MM.1S (cell line): Measurements from ENCODE around the gene GP9.

Experiments
- DNase-seq: peaks from one replicate; pipeline ENCODE4 v3.0.0-alpha.2; 2015
- H2AFZ ChIP-seq: fragments of 300-600 bp; sonication (generic); 2 replicates; pipeline ENCODE4 v1.6.0; 2016; ENCODE audit warnings: antibody characterized with exemption, low read length
- H3F3A ChIP-seq: fragments of 300-600 bp; sonication (generic); 2 replicates; pipeline ENCODE4 v1.6.1; 2016; ENCODE audit warnings: mild to moderate bottlenecking, antibody characterized with exemption, low read length, moderate library complexity, mixed read lengths; ENCODE audit not compliant: insufficient read depth
- H3K27ac ChIP-seq: fragments of 300-600 bp; sonication (generic); 2 replicates; pipeline ENCODE4 v1.5.1; 2016; ENCODE audit warnings: mild to moderate bottlenecking, low read length
- H3K27me3 ChIP-seq: fragments of 300-600 bp; sonication (generic); replicated peaks from 2 replicates; pipeline ENCODE4 v1.6.0; 2016; ENCODE audit warnings: low read length; ENCODE audit not compliant: insufficient read depth
- H3K36me3 ChIP-seq: fragments of 300-600 bp; sonication (generic); replicated peaks from 2 replicates; pipeline ENCODE4 v1.6.1; 2016; ENCODE audit warnings: mild to moderate bottlenecking, low read length, mixed read lengths; ENCODE audit not compliant: insufficient read depth
- H3K4me1 ChIP-seq: fragments of 300-600 bp; sonication (generic); 2 replicates; pipeline ENCODE4 v1.6.1; 2016; ENCODE audit warnings: low read length, mixed read lengths
- H3K4me2 ChIP-seq: fragments of 300-600 bp; sonication (generic); 2 replicates; pipeline ENCODE4 v1.6.0; 2016; ENCODE audit warnings: low read depth, low read length
- H3K4me3 ChIP-seq: fragments of 300-600 bp; sonication (generic); 2 replicates; pipeline ENCODE4 v1.5.1; 2016; ENCODE audit warnings: low read length, mixed read lengths
- H3K79me2 ChIP-seq: fragments of 300-600 bp; sonication (generic); 2 replicates; pipeline ENCODE4 v1.6.1; 2016; ENCODE audit warnings: mixed run types, low read length, mixed read lengths
- H3K9ac ChIP-seq: fragments of 300-600 bp; sonication (generic); 2 replicates; pipeline ENCODE4 v1.6.1; 2016; ENCODE audit warnings: low read length, mixed read lengths
- H3K9me2 ChIP-seq: fragments of 300-600 bp; sonication (generic); replicated peaks from 2 replicates; pipeline ENCODE4 v1.6.1; 2016; ENCODE audit warnings: mild to moderate bottlenecking, low read length, mixed read lengths; ENCODE audit not compliant: insufficient read depth
- H3K9me3 ChIP-seq: fragments of 300-600 bp; sonication (generic); replicated peaks from 2 replicates; pipeline ENCODE4 v1.6.1; 2016; ENCODE audit warnings: mild to moderate bottlenecking, low read length, mixed read lengths; ENCODE audit not compliant: insufficient read depth
- H4K20me1 ChIP-seq: fragments of 300-600 bp; sonication (generic); 2 replicates; pipeline ENCODE4 v1.6.1; 2016; ENCODE audit warnings: mild to moderate bottlenecking, low read length, moderate library complexity, mixed read lengths; ENCODE audit not compliant: insufficient read depth
- EZH2 ChIP-seq: fragments of 300-600 bp; sonication (generic); optimal IDR thresholded peaks from 2 replicates; pipeline ENCODE3; 2017; ENCODE audit warnings: low read depth, mild to moderate bottlenecking, antibody characterized with exemption, low read length, mixed read lengths
- EZH2phosphoT487 ChIP-seq: fragments of 300-600 bp; sonication (generic); IDR thresholded peaks from 2 replicates; pipeline ENCODE4 v1.6.1; 2018; ENCODE audit warnings: antibody characterized with exemption, low read length
- TF ChIP-seq, protein P1 (sequence below): fragments of 300-600 bp; sonication (generic); IDR thresholded peaks from 2 replicates; pipeline ENCODE4 v1.5.1; 2016; ENCODE audit warnings: antibody characterized with exemption, low read length, mixed read lengths

Gene GP9

DNA sequence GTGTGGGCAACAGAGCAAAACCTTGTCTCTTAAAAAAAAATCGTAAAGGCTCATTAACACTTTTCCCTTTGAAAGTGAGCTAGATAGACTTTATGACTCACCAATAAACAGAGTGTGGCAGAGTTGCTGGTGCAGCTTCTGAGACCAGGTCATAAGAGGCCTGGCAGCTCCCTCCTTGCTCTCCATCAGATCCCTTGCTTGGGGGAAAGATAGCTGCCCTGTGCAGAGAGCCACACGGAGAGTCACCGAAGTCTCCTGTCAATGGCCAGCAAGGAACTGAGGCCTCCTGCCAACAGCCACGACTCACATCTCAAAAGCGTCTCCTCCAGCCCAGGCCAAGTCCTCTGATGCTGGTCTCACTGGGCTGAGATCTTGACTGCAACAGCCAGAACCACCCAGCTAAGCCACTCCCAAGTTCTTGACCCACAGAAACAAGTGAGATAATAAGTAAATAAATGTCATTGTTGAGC is 8.7 kb upstream of the GP9 start:
- H3K27ac ChIP-seq: no peak overlapping the region
- no peaks in the 10 kb centered on the region for H4K20me1 ChIP-seq
- H3K27me3 ChIP-seq: peaks cover 8% of the 10 kb centered on the region; the same call in 1 of the 2 replicates
- no peak overlapping the region for H3K4me3 ChIP-seq
- TF ChIP-seq, protein P1, sequence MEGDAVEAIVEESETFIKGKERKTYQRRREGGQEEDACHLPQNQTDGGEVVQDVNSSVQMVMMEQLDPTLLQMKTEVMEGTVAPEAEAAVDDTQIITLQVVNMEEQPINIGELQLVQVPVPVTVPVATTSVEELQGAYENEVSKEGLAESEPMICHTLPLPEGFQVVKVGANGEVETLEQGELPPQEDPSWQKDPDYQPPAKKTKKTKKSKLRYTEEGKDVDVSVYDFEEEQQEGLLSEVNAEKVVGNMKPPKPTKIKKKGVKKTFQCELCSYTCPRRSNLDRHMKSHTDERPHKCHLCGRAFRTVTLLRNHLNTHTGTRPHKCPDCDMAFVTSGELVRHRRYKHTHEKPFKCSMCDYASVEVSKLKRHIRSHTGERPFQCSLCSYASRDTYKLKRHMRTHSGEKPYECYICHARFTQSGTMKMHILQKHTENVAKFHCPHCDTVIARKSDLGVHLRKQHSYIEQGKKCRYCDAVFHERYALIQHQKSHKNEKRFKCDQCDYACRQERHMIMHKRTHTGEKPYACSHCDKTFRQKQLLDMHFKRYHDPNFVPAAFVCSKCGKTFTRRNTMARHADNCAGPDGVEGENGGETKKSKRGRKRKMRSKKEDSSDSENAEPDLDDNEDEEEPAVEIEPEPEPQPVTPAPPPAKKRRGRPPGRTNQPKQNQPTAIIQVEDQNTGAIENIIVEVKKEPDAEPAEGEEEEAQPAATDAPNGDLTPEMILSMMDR: no peak
- no peak for TF ChIP-seq EZH2phosphoT487
- TF ChIP-seq EZH2: no peak
- no peak overlapping the region for H2AFZ ChIP-seq
- no peaks in the 10 kb centered on the region for H3K9me2 ChIP-seq
- H3K9me3 ChIP-seq: no peaks in the 10 kb centered on the region
- H3F3A ChIP-seq: 0 out of 2 replicates have a peak, but pooled peaks cover 2% of the 10 kb centered on the region
- H3K4me1 ChIP-seq: peaks cover 6% of the 10 kb centered on the region; the same call in 1 of the 2 replicates
- H3K79me2 ChIP-seq: no peaks in the 10 kb centered on the region
- no peak overlapping the region for H3K9ac ChIP-seq
- no peak for DNase-seq
- H3K4me2 ChIP-seq: no peak overlapping the region
- no peaks in the 10 kb centered on the region for H3K36me3 ChIP-seq

DNA sequence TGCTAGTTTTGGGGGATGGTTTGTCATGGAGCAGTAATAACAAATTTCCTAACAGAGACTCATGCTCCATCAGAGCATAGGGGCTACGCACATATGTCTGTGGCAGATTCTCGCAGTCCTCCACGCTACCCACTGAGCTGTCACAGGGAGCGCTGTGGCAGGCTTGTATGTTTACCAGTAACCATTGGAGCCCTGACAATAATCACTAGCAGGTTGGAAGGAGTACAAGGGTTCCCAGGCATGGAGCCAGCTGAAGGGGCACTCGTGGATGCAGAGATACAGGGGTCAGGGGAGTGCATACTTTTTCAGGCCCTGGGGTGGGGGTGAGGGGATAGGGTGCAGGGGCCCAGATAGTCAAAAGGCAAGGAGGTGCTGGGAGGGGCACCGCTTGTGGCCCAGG is 7.9 kb upstream of the GP9 start:
- no peak for DNase-seq
- Histone ChIP-seq H3K4me2 (no peak overlapping the region), H3K4me1 (peaks cover 6% of the 10 kb centered on the region; the same call in 1 of the 2 replicates), H3K9ac (no peak overlapping the region), H3K79me2 (no peaks in the 10 kb centered on the region), H3F3A (0 out of 2 replicates have a peak, but pooled peaks cover 2% of the 10 kb centered on the region), H4K20me1 (no peaks in the 10 kb centered on the region), H3K27ac (no peak overlapping the region), H2AFZ (no peak overlapping the region; the same call in 1 of the 2 replicates), H3K9me3 (no peaks in the 10 kb centered on the region), H3K4me3 (no peak overlapping the region), H3K27me3 (peaks cover 7% of the 10 kb centered on the region; the same call in 1 of the 2 replicates), H3K9me2 (no peaks in the 10 kb centered on the region), H3K36me3 (no peaks in the 10 kb centered on the region)
- TF ChIP-seq EZH2phosphoT487 (no peak), EZH2 (no peak)
- TF ChIP-seq, protein P1: no peak

DNA sequence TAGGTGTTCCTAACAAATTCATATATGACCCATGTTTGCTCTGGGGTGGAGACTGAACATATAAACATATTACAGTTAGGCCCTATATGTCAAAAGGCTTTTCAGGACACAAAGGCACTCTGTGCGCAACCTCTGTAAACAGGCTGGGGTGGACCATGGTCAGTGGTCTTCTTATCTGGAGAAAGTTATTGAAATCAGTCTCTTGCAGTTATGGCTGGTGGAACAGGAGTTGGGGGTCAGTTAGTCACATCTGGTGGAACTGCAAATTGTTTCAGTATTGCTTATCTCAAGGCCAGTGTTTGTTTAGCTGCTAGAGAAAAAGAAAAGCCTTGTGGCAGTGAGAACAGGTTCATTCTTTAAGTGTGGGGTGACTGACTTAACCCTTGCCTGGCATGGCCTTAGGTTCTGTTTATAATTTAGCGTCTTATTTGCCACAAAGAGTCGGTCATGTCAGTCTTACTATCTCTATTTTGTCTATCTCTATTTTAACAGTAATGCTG is 5.9 kb upstream of the GP9 start:
- peaks cover 23% of the 10 kb centered on the region for H3K4me1 ChIP-seq
- H3K27me3 ChIP-seq: no peaks in the 10 kb centered on the region
- no peaks in the 10 kb centered on the region for H3K9me2 ChIP-seq
- no peaks in the 10 kb centered on the region for H4K20me1 ChIP-seq
- H2AFZ ChIP-seq: no peak overlapping the region
- DNase-seq: no peak
- H3K9ac ChIP-seq: no peak overlapping the region
- H3F3A ChIP-seq: peaks cover 14% of the 10 kb centered on the region
- no peak overlapping the region for H3K4me3 ChIP-seq
- H3K36me3 ChIP-seq: no peaks in the 10 kb centered on the region
- H3K27ac ChIP-seq: no peak overlapping the region
- TF ChIP-seq EZH2phosphoT487: no peak
- TF ChIP-seq, protein P1: no peak
- TF ChIP-seq EZH2: no peak
- H3K9me3 ChIP-seq: no peaks in the 10 kb centered on the region
- H3K79me2 ChIP-seq: no peaks in the 10 kb centered on the region
- no peak overlapping the region for H3K4me2 ChIP-seq
